Ascending aorta (tissue), 2 donors: ENCODE data around the gene FBH1. TPM values are rescaled to one million over a fixed set of nuclear protein-coding genes. Genes with fewer than 3 reads are reported as not detected.

Experiments
- DNase-seq, 2 donors: peaks; one replicate each; pipeline ENCODE4 v3.0.0-alpha.2; 2019; ENCODE audit warnings: low spot score in 2 of 2
- H3K27ac ChIP-seq, 2 donors: fragments of 200-600 bp; sonication (generic); one replicate each; pipeline ENCODE4 v1.5.1; 2016 to 2017; ENCODE audit warnings: mild to moderate bottlenecking in 1 of 2
- H3K27me3 ChIP-seq: fragments of 200-600 bp; sonication (generic); one replicate; pipeline ENCODE4 v1.5.1; 2017
- H3K36me3 ChIP-seq, 2 donors: fragments of 200-600 bp; sonication (generic); one replicate each; pipeline ENCODE4 v1.5.1; 2016
- H3K4me1 ChIP-seq, 2 donors: fragments of 200-600 bp; sonication (generic); one replicate each; pipeline ENCODE4 v1.5.1; 2016 to 2017; ENCODE audit warnings: mild to moderate bottlenecking in 1 of 2
- H3K4me3 ChIP-seq, 2 donors: fragments of 200-600 bp; sonication (generic); one replicate each; pipeline ENCODE4 v1.5.1; 2016 to 2017; ENCODE audit warnings: mild to moderate bottlenecking in 1 of 2
- H3K9me3 ChIP-seq, 2 donors: fragments of 200-600 bp; sonication (generic); one replicate each; pipeline ENCODE4 v1.5.1; 2016
- CTCF ChIP-seq, 3 experiments: fragments of 200-600 bp in 2 of 3; fragments of 450-650 bp in 1 of 3; sonication (generic) in 2 of 3; IDR thresholded peaks; one replicate each; pipeline ENCODE4 v1.5.1; 2016 to 2019; ENCODE audit warnings: antibody characterized with exemption in 3 of 3, mild to moderate bottlenecking in 1 of 3, moderate library complexity in 1 of 3
- intact Hi-C: fragments of 100-400 bp; cut with DNase I; formaldehyde crosslinking; loops from one replicate; pipeline ENCODE4 v1.15.1; 2023
- total RNA-seq: library from RNA; depleted of rRNA; stranded (reverse); fragments of >200 nt; gene quantifications from one replicate; pipeline ENCODE4 v1.1.0, GENCODE V29; 2016

FBH1 gene
- total RNA-seq, 1 donor from 2014 or later: 43.0 TPM

DNA sequence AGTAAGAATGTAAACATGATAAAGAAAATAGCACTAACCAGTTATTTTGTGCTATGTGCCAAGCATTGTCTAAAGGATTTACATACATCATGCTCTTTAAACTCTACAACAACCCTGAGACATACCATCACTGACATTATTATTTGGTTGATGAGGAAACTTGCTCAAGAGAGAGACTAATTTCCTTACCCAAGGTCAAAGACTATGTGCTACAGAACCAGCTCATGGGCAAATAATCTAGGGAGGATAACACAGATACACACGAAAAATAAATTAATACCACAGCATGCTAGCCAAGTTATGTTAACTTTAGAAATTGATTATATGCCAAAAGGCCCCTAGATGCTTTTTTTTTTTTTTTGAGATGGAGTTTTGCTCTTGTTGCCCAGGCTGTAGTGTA lies 3.0 kb upstream of the FBH1 start:
- peaks cover 20 to 27% of the 10 kb centered on the region in 2 donors for H3K36me3 ChIP-seq
- no peak overlapping the region for H3K4me3 ChIP-seq
- no peaks in the 10 kb centered on the region for H3K27me3 ChIP-seq
- H3K27ac ChIP-seq: no peak overlapping the region
- TF ChIP-seq CTCF (IDR thresholded peaks at IDR 0.05): no peak
- intact Hi-C loops: no loop called here
- no peak for DNase-seq
- H3K4me1 ChIP-seq: peaks cover 2 to 21% of the 10 kb centered on the region in 2 donors
- no peaks in the 10 kb centered on the region for H3K9me3 ChIP-seq

DNA sequence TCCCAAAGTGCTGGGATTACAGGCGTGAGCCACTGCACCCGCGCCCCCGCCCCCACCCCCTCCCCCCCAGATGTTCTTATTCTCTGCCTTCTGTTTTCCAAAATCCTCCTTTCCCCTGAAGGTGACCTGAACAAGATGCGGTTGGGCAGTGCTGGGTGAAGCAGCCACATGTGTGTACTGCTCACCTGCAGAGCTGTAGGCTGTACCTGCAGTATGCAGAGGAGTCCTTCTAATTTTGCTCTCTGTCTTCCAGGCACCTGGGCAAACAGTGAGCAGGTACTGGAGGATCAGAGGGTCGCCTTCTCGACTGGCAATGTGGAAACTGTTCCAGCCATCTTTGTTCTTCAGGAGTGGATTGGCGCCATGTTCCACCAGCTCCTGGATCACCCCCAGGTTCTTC lies 2.4 kb upstream of the FBH1 start:
- H3K36me3 ChIP-seq: peaks cover 18 to 24% of the 10 kb centered on the region in 2 donors
- no peak for TF ChIP-seq CTCF (IDR thresholded peaks at IDR 0.05)
- H3K27me3 ChIP-seq: no peaks in the 10 kb centered on the region
- intact Hi-C loops: loop anchor here (2.0 kb wide), 1 partner anchor 39 kb away; no protein-coding TSS in a partner anchor
- peaks cover 2 to 22% of the 10 kb centered on the region in 2 donors for H3K4me1 ChIP-seq
- H3K27ac ChIP-seq: no peak overlapping the region
- peak in 1 of 2 donors; percentile 55 for DNase-seq
- no peaks in the 10 kb centered on the region for H3K9me3 ChIP-seq
- H3K4me3 ChIP-seq: no peak overlapping the region

- peaks cover 2 to 25% of the 10 kb centered on the region in 2 donors for H3K4me1 ChIP-seq
- intact Hi-C loops: loop anchor here (2.0 kb wide), 1 partner anchor 38 kb away; no protein-coding TSS in a partner anchor
- peak in 1 of 2 donors; percentile 24 for DNase-seq
- H3K36me3 ChIP-seq: peaks cover 13 to 17% of the 10 kb centered on the region in 2 donors
- no peak overlapping the region for H3K27ac ChIP-seq
- peak overlapping the region; percentile 80 to 95 for H3K4me3 ChIP-seq
- no peaks in the 10 kb centered on the region for H3K9me3 ChIP-seq
- H3K27me3 ChIP-seq: no peaks in the 10 kb centered on the region
- no peak for TF ChIP-seq CTCF (IDR thresholded peaks at IDR 0.05)
Observed at GRCh38 chr10:5888351-5888750, 1.7 kb upstream of the FBH1 start.

DNA sequence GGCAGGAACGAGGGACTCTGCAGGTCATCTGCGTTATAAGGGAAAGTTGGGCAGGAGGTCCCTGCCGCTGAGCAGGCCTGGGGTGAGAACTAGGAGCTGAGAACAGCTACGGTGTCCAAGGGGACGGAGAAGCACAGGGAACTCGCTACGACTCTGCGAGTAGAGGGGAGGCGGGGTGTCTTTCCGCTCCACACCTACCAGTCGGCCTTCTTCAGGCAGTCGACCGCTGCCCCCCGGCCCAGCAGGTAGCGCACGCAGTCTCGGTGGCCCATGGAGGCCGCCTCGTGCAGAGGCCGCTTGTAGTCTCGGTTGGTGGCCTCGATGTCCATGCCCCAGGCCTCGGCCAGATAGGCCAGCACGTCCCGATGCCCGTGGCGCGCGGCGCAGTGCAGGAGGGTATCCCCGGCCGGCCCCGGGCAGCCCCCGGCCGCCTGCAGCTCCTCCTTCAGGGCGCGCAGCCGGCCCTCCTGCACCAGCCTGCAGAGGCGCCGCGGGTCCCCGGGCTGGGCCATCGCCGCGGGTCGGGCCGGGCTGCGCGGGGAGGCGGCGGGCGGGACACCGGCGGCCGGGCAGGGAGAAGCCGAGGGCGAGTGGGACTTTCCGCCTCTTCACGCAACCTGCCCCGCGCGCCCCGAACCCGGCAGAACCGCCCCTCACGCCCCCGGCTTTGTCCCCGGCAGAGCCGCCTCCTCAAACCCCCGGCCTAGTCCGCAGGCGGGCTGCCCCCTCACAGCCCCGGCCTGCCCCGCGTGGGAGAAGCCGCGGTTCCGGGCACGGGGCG lies 1.0 kb upstream of the FBH1 start:
- peaks cover 2 to 25% of the 10 kb centered on the region in 2 donors for H3K4me1 ChIP-seq
- peak in 1 of 2 donors; percentile 67 for DNase-seq
- H3K4me3 ChIP-seq: peak overlapping the region; percentile 80 to 95
- no peaks in the 10 kb centered on the region for H3K27me3 ChIP-seq
- H3K27ac ChIP-seq: peak overlapping the region; percentile 82 to 84
- peak in 1 of 3 experiments; percentile 10 for TF ChIP-seq CTCF (IDR thresholded peaks at IDR 0.05)
- intact Hi-C loops: loop anchor here (1.0 to 2.0 kb wide), 3 partner anchors 38 to 88 kb away; partner anchors contain the start of genes GDI2 and IL15RA
- H3K9me3 ChIP-seq: no peaks in the 10 kb centered on the region
- H3K36me3 ChIP-seq: peaks cover 8 to 14% of the 10 kb centered on the region in 2 donors

GRCh38 chr10:5890452-5890915 lies 441 bp downstream of the FBH1 start:
- H3K9me3 ChIP-seq: no peaks in the 10 kb centered on the region
- peak in 1 of 2 donors; percentile 66 for DNase-seq
- no peak for TF ChIP-seq CTCF (IDR thresholded peaks at IDR 0.05)
- peak overlapping the region; percentile 80 to 83 for H3K4me3 ChIP-seq
- no peaks in the 10 kb centered on the region for H3K27me3 ChIP-seq
- H3K4me1 ChIP-seq: peaks cover 2 to 25% of the 10 kb centered on the region in 2 donors
- H3K27ac ChIP-seq: peak overlapping the region; percentile 75 to 85
- H3K36me3 ChIP-seq: peaks cover 18% of the 10 kb centered on the region in 2 donors
- intact Hi-C loops: loop anchor here (1.0 to 2.0 kb wide), 2 partner anchors 54 to 198 kb away; no protein-coding TSS in a partner anchor
